HG02763 (cell line): ENCODE data around the gene OSBPL10.
"Not testable (repeated sequence)": the region's sequence is repeated elsewhere in the genome, so short reads cannot be mapped to it uniquely, and the experiment has no call there.

Experiments
- ATAC-seq: cut with Tn5 transposase; IDR thresholded peaks from one replicate; pipeline ENCODE4 v1.9.1; 2021; ENCODE audit warnings: mild to moderate bottlenecking, moderate library complexity; ENCODE audit not compliant: unreplicated experiment

OSBPL10 gene, protein sequence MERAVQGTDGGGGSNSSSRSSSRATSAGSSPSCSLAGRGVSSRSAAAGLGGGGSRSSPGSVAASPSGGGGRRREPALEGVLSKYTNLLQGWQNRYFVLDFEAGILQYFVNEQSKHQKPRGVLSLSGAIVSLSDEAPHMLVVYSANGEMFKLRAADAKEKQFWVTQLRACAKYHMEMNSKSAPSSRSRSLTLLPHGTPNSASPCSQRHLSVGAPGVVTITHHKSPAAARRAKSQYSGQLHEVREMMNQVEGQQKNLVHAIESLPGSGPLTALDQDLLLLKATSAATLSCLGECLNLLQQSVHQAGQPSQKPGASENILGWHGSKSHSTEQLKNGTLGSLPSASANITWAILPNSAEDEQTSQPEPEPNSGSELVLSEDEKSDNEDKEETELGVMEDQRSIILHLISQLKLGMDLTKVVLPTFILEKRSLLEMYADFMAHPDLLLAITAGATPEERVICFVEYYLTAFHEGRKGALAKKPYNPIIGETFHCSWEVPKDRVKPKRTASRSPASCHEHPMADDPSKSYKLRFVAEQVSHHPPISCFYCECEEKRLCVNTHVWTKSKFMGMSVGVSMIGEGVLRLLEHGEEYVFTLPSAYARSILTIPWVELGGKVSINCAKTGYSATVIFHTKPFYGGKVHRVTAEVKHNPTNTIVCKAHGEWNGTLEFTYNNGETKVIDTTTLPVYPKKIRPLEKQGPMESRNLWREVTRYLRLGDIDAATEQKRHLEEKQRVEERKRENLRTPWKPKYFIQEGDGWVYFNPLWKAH

DNA sequence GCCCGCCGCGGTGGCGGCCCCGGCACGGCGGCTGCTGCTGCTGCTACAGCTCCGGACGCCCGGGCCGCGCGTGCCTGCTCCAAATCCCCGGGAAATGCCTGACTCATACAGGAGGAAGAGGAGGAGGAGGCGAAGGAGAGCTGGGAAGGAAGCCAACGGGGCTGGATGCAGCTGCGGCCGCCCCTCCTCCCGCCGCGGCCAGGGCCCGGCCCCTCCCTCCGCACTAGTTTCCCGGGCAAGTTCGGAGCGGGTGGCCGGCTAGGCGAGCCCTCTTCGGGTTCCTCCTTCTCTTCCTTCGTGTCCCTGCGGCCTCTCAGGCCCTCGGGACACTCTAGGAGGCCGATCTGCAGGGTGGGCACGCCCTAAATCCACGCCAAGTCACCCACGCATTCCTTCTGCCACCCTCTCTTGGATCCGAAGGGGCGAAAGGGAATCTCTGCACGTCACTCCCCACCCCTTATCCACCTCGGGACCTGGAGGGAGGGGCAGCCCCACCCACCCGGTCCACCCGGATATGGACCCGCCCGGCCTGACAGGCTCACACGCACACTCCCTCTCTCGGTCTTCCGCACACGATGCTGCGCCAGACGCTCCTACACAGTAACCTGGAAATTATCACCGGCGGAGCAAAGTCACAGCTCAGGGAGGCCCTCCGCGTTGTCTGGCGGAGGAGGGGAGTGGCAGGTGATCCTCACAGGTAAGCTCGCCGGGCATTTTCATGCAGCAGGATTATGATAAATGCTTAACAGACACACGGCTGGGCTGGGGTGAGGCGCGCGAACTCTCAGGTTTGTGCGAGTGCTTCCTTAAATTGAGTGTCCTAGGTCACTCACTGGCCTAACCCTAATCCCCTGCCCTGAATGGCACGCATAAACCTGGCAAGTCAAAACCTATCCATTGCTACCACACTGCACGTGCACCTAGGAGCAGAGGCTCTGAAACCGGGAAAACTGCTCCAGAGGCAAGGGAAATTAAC is at the start of gene OSBPL10, which contains the start of gene ZNF860:
OSBPL10 (minus strand) TSS at position 57 of the 976 bp plus-strand sequence. CDS start 83 bp downstream, outside the sequence.
ZNF860 (plus strand) TSS at position 545 of the 976 bp plus-strand sequence. CDS start 7,330 bp downstream, outside the sequence.
- peak; percentile 25 for ATAC-seq

DNA sequence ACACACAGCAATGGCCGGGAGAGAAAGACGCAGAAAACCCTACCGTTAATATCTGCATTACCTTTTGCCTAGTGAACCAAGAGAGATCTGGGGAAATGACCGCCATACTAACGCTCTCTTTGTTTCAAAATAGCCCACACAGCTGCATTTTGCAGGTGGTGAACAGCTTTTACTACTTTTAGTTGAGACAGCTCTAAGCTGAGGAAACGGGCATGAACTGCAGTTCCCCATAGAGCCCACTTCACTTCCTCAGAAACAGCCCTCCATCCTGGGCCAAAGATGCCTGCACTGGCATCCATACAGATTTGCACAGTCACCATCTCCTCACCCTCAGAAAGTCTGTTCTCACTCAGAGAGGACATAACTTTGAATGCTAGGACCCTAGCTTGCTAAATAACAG is 45.5 kb upstream of the OSBPL10 start:
- no peak for ATAC-seq

DNA sequence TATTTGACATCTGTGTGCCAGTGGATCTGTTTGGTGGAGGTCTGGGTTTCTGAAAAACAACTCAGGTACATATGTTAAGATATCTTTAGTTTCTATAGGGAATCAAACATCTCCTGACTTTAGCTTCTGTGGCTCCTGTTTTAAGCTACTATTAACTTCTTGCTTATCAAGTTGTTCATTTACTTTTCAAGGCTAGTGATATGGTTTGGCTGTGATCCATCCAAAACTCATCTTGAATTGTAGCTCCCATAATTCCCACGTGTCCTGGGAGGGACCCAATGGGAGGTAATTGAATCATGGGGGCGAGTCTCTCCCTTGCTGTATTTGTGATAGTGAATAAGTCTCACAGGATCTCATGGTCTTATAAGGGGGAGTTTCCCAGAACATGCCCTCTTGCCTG is 41.9 kb upstream of the OSBPL10 start:
- ATAC-seq: no peak

DNA sequence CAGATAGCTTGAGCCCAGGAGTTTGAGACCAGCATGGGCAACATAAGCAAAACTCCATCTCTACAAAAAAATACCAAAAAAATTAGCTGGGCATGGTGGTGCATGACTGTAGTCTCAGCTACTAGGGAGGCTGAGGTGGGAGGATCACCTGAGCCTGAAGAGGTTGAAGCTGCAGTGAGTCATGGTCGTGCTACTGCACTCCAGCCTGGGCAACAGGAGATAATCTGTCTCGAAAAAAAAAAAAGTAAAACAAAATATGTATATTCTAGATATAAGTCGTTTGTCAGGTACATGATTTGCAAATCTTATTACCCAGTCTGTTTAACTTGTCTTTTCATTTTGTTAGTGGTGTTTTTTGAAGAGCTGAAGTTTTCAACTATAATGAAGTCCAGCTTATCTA is 40.7 kb upstream of the OSBPL10 start:
- ATAC-seq: no peak

DNA sequence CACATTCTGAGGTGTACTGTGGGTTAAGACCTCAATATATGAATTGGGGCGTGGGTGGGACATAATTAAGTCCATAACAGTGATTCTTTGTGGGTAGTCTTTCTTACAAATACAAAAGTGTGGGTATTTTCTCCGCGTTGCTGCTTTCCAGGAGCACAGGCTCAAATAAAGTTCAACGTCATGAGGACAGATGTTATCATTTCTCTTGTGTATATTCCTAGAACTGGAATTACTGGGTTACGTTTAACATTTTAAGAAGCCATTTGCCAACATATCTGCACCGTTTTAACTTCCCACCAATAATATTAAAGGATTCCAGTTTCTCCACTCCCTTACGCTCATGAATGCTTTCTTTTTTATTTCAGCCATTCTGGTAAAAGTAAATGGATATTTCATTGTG is 40.1 kb upstream of the OSBPL10 start:
- no peak for ATAC-seq

DNA sequence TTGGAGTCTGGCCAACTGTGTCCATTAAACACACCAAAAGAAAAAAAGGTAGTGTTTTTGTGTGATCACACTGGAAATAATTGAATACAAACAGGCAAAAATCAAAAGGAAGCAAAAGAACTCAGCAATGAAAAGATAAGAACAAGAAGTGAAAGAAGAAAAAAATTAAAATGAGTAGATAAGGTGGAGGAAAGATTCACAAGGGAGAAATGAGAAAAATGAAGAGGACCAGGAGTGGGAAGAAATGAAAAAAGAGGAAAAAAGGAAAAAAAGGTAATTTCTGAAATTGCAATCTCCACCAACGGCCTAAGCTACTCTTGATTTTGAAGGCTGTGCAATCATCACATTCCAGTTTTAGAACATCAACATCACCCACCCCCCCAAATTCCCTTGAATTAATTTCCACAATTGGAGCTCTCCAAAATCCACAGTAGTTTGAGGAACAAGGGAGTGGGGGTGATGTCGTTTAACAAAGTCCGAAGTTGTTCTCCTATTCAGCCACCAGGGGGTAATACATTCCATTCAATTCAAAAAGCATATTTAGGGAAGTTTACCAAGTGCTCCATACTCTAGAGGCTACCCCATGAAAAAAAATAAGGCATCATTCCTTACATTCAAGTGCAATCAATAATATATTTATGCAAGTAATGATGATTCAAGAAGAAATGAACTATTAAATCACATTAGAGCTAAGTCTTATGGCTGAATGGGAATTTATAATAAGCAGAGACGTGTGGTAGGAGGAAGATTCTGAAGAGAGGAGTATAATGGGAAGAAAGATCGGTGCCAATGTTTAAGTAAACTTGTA is 37.9 kb upstream of the OSBPL10 start:
- no peak for ATAC-seq

DNA sequence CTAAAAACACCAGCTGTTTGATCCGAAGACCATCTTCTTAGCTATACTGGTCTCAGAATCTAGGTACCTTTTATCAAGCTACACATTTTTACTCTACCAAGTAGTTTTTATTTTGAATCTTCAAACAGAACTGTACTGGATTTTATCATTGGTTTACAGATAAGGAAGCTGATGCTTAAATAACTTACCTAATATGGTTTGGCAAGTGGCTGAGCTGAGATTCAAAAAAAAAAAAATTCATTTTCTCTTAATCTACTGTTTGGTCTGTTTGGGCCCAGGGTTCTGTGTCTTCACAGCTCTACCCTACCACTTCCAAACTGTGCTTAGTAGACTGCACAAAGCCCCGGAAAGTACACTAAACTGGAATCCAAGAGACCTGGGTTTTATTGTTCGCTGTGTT is 36.2 kb upstream of the OSBPL10 start:
- no peak for ATAC-seq

DNA sequence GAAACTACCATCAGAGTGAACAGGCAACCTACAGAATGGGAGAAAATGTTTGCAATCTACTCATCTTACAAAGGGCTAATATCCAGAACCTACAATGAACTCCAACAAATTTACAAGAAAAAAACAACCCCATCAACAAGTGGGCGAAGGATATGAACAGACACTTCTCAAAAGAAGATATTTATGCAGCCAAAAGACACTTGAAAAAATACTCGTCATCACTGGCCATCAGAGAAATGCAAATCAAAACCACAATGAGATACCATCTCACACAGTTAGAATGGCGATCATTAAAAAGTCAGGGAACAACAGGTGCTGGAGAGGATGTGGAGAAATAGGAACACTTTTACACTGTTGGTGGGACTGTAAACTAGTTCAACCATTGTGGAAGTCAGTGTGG is 34.6 kb upstream of the OSBPL10 start:
- not testable (repeated sequence) for ATAC-seq

DNA sequence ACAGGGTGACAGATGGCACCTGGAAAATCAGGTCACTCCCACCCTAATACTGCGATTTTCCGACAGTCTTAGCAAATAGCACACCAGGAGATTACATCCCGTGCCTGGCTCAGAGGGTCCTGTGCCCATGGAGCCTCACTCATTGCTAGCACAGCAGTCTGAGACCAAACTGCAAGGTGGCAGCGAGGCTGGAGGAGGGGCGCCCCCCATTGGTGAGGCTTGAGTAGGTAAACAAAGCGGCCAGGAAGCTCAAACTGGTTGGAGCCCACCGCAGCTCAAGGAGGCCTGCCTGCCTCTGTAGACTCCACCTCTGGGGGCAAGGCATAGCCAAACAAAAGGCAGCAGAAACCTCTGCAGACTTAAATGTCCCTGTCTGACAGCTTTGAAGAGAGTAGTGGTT is 29.6 kb upstream of the OSBPL10 start:
- not testable (repeated sequence) for ATAC-seq

DNA sequence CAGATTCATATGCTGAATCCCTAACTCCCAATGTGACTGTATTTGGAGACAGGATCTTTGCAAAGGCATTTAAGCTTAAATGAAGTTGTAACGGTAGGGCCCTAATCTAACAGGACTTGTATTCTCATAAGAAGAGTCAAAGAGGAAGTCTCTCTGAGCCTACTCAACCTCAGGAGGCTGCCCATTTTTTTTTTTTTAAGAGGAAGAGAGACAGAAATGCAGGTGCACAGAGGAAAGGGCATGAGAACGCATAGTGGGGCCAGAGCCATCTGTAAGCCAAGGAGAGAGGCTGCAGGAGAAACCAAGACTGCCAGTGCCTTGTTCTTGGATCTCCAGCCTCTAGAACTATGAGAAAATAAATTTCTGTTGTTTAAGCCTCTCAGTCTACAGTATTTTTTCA is 28.9 kb upstream of the OSBPL10 start:
- ATAC-seq: no peak

DNA sequence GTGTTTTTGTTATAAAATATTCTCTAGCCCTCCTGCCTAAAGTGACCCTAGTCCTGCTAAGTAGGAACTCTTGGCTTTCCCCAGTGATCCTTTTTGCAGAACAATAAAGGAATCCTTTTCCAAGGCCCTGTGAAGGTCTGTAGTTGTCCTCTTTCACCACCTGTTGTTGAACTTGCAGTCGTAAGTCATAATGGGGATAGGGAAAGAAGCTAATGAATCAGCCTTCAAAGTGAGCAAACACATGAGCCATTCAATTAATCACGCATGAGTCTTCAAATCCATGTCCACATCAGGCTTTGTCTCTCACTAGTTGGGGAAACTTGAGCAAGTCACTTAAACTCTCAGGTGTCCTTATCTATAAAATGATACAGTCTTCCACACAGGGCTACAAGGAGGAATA is 28.0 kb upstream of the OSBPL10 start:
- no peak for ATAC-seq

DNA sequence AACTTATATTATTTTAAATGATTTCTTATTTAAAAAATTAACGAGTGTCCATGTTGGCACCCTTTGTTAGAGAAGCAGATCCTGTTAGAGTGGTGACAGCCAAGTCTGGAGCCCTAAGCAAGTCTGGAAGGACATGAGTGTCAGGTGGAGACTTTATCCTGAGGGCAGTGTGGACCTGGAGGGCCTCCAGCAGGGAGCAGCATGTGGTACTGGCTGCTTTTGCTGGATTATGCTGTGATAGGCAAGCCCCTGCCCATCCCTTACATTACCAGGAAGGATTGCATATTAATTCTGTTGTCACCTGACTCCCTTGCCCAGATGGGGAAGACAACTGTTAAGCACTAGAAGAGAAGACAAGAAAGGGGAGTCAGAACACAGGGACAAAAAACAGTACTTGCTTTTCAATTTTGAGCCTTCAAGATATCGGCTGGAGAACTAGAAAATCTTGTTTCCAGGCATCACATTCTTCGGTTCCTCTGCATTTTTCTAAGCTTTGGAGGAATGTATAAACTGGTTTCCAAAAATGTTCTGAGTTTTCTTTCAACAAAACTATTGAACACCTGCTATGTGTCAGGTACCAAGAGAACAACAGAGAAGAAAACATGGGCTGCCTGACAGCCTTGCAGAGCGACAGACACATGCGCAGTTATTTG is 23.2 kb upstream of the OSBPL10 start:
- no peak for ATAC-seq

DNA sequence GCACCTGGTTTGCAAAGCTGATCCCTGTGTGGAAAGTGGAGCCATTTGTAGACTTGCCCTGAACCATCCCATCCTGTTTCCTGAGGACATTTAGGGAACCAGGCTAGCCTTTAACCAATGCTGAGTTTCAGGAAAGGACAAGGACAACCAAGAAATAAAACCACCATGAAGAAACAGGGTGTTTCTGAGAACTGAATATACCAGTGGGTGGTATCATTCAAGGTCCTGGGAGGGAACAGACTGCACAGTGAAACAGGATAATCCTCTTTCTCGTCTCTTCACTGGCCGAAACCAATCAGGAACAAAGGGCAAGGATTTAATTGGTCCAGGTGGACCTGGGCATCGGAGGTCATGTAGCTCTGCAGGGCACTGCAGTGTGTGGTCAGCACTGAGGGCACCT is 22.3 kb upstream of the OSBPL10 start:
- ATAC-seq: no peak

DNA sequence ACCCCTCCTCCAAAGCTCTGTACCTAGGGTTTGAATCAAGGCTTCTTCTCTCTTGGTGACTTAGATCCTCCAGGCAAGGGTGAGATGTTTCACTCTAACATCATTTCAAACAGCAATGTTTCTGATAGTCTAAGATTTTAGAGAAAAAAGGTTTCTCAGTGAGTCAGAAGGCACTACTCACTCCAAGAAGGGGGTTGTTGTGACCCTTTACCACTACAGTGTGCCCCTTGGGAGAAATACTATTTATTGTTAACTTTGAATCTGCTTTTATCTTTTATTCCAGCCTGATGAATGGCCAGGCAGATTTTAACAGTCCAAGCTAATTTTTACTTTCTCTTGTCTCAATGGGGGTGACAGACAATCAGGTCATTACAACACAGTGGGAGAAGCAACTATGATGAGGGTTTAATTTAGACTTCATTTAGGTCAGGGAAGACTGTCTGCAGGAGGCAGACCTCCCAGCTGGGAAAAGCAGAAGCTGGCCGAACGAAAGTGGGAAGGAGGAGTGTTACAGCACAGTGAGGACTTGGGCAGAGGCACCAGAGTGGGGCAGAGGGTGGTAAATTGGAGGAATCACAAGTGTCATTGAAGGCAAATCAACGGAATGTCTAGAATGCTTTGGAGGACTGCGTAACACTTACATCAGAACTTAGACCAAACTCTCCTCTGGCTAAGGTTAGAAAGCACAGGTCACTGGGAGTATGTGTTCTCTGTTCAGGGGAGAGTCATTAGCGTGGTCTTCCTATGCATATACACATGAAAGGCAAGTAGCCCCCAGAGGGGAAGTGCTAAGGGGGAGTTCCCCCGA is 21.7 kb upstream of the OSBPL10 start:
- ATAC-seq: no peak

DNA sequence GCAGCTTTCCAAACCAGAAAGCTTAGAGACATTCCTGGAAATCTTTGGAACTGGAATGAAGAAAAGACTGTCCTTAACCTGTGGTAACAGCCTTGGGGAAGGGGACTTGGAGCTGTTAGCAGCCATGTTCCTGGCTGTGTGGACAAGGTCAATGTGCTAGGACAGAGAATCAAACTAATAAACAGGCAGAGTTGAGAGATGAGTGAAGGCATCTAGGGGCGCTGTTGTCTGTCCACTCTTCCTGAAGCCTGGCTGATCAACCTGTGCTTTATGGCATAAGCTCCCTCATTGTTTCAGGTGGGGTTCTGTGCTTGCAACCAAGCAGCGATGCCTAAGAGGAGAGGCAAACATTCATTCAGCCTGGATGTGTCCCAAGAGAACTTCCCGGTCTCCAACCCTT is 19.8 kb upstream of the OSBPL10 start:
- ATAC-seq: no peak

DNA sequence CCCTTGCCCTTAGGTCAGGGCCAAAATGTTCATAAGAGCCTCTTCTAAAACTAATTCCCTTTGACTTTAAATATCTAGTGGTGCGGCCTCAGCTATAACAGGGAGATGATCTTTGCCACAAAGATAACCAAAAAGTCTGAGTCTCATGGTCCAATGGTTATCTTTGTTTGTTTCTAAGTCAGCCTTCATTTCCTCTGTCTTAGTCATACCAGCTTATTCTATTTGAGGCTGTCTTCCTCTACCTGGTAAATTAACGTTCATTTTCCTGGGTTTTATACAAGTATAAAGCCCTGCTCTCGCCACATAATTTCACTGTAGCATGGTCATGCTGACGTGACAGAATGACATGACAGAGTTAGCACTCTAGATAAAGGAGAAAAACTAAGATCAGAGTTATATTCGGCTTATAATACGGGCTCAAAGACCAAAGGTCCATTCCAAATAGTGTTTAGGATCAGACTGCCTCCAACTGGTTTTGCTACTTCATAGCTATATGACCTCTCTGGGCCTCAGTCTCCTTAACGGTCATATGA is 18.9 kb upstream of the OSBPL10 start:
- no peak for ATAC-seq

DNA sequence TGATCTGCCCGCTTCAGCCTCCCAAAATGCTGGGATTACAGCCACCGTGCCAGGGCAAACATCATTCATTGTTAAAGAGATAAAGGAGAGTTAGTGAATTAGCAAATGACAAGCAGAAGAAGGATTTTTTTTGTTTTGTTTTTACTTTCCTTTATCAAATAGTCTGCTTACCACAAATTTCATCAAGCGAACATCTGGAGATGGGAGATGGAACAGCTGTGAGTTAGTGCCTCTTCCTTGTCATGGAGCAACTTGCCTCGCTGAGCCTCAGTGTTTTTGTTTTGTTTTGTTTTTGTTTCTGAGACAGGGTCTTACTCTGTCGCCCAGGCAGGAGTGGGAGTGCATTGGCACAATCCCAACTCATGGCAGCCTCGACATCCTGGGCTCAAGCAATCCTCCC is 16.4 kb upstream of the OSBPL10 start:
- ATAC-seq: no peak

DNA sequence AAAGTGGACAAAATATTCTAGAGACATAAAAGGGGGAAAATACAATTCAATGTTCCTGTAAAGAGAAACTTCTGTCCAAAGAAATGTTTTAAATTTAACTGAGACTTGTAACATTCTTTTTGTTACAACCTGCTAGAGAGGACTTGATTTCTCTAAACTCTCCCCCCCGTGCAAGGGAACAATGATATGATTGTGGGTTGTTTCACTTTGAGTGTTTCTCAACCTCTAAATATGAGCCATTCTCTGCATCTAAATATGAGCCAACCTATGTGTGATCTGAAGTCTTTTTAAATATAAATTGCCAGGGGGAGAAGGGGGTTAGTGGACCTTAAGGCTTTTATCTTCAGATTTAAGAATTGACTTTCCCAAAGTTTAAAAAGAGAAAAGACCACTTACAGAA is 15.1 kb upstream of the OSBPL10 start:
- no peak for ATAC-seq
